Measurements from ENCODE around the gene MAG. TPM values are rescaled to one million over a fixed set of nuclear protein-coding genes. Genes with fewer than 3 reads are reported as not detected.

MAG gene
- total and polyA plus RNA-seq, 2 of the 13 experiments (the other 11 are each of a cell fraction or from before 2014, with no cell fraction given): 0.20 to 1.3 TPM

DNA sequence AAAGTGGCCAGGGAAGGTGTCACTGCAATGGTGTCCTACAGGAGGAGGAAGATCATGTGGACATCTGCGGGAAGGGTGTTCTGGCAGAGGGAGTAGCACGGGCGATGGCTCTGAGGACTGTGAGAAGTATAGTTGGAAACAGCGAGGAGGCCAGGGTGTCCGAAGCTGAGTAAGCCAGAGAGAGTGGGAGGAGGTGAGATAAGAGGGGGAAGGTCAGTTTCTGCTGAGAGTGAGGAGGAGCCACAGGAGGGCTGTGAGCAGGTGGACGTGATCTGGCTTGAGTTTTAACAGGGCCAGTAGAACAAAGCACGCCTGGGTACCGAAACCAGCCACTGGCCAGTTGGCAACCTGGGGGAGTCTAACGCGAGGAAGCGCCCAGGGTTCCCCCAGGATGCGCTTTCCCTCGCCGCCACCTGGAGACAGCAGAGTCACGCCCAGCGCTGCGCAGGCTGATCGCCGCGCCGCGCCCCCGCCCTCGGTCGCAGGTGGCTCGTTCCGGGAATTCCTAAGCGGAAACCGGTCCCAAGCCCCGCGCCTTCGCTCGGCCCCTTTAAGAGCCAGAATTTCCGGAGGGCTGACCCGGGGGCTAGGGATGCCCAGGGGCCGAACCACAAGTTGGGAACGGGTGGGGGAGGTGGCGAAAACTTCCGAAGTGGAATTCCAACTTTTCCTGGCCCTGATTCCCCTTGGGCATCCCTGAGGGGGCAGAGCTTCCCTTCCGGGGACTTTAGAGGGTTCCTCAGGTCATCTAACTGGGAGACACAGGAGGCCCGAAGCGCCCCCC, 44.2 kb upstream of the MAG start (continued):
- TF ChIP-seq PRDM10 (CRISPR knock-in tag; IDR thresholded peaks at IDR 0.05; ENCODE audit: low read depth) (peak; percentile 90), ZNF121 (CRISPR knock-in tag; IDR thresholded peaks at IDR 0.05) (0 out of 2 replicates have a peak, but pooled peaks have one; percentile 5), ZSCAN9 (CRISPR knock-in tag; IDR thresholded peaks at IDR 0.05; ENCODE audit: borderline replicate concordance) (0 out of 2 replicates have a peak, but pooled peaks have one; percentile 51), ARNT (IDR thresholded peaks at IDR 0.05) (no peak), PTBP1 (IDR thresholded peaks at IDR 0.05; ENCODE audit: low read depth, low read length, poor library complexity, severe bottlenecking) (peak; percentile 35), ELF1 (CRISPR knock-in tag; IDR thresholded peaks at IDR 0.05) (peak; percentile 55), SAP130 (CRISPR knock-in tag; IDR thresholded peaks at IDR 0.05; ENCODE audit: low read depth) (peak; percentile 73), GATAD2A (CRISPR knock-in tag; IDR thresholded peaks at IDR 0.05) (peak; percentile 52), TRAFD1 (CRISPR knock-in tag; IDR thresholded peaks at IDR 0.05; ENCODE audit: borderline replicate concordance) (no peak), GATA4 (IDR thresholded peaks at IDR 0.05; ENCODE audit: borderline replicate concordance, low read depth) (no peak), ZNF605 (CRISPR knock-in tag; IDR thresholded peaks at IDR 0.05) (0 out of 2 replicates have a peak, but pooled peaks have one; percentile 9), TCF12 (IDR thresholded peaks at IDR 0.05) (no peak), TCF12 (CRISPR knock-in tag; IDR thresholded peaks at IDR 0.05) (0 out of 2 replicates have a peak, but pooled peaks have one; percentile 21), TFDP1 (CRISPR knock-in tag; IDR thresholded peaks at IDR 0.05; ENCODE audit: borderline replicate concordance) (peak; percentile 72; the same call in 1 of the 2 replicates), IKZF5 (CRISPR knock-in tag; IDR thresholded peaks at IDR 0.05) (peak; percentile 53; the same call in 1 of the 2 replicates), LCORL (IDR thresholded peaks at IDR 0.05) (no peak), LCORL (CRISPR knock-in tag; IDR thresholded peaks at IDR 0.05) (0 out of 2 replicates have a peak, but pooled peaks have one; percentile 48), ZNF264 (CRISPR knock-in tag; IDR thresholded peaks at IDR 0.05) (peak; percentile 29; the same call in 1 of the 2 replicates), ZNF607 (CRISPR knock-in tag; IDR thresholded peaks at IDR 0.05; ENCODE audit: borderline replicate concordance) (peak; percentile 17; the same call in 1 of the 2 replicates), RCOR2 (CRISPR knock-in tag; IDR thresholded peaks at IDR 0.05) (peak; percentile 60; the same call in 1 of the 2 replicates), ZMYM3 (CRISPR knock-in tag; IDR thresholded peaks at IDR 0.05) (peak; percentile 94)
- TF ChIP-seq, protein P1, sequence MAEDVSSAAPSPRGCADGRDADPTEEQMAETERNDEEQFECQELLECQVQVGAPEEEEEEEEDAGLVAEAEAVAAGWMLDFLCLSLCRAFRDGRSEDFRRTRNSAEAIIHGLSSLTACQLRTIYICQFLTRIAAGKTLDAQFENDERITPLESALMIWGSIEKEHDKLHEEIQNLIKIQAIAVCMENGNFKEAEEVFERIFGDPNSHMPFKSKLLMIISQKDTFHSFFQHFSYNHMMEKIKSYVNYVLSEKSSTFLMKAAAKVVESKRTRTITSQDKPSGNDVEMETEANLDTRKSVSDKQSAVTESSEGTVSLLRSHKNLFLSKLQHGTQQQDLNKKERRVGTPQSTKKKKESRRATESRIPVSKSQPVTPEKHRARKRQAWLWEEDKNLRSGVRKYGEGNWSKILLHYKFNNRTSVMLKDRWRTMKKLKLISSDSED (CRISPR knock-in tag; IDR thresholded peaks at IDR 0.05): no peak
